MM.1S (cell line): Measurements from ENCODE around the gene TERT.

Experiments
- DNase-seq: peaks from one replicate; pipeline ENCODE4 v3.0.0-alpha.2; 2015
- H2AFZ ChIP-seq: fragments of 300-600 bp; sonication (generic); 2 replicates; pipeline ENCODE4 v1.6.0; 2016; ENCODE audit warnings: antibody characterized with exemption, low read length
- H3F3A ChIP-seq: fragments of 300-600 bp; sonication (generic); 2 replicates; pipeline ENCODE4 v1.6.1; 2016; ENCODE audit warnings: mild to moderate bottlenecking, antibody characterized with exemption, low read length, moderate library complexity, mixed read lengths; ENCODE audit not compliant: insufficient read depth
- H3K27ac ChIP-seq: fragments of 300-600 bp; sonication (generic); 2 replicates; pipeline ENCODE4 v1.5.1; 2016; ENCODE audit warnings: mild to moderate bottlenecking, low read length
- H3K27me3 ChIP-seq: fragments of 300-600 bp; sonication (generic); replicated peaks from 2 replicates; pipeline ENCODE4 v1.6.0; 2016; ENCODE audit warnings: low read length; ENCODE audit not compliant: insufficient read depth
- H3K36me3 ChIP-seq: fragments of 300-600 bp; sonication (generic); replicated peaks from 2 replicates; pipeline ENCODE4 v1.6.1; 2016; ENCODE audit warnings: mild to moderate bottlenecking, low read length, mixed read lengths; ENCODE audit not compliant: insufficient read depth
- H3K4me1 ChIP-seq: fragments of 300-600 bp; sonication (generic); 2 replicates; pipeline ENCODE4 v1.6.1; 2016; ENCODE audit warnings: low read length, mixed read lengths
- H3K4me2 ChIP-seq: fragments of 300-600 bp; sonication (generic); 2 replicates; pipeline ENCODE4 v1.6.0; 2016; ENCODE audit warnings: low read depth, low read length
- H3K4me3 ChIP-seq: fragments of 300-600 bp; sonication (generic); 2 replicates; pipeline ENCODE4 v1.5.1; 2016; ENCODE audit warnings: low read length, mixed read lengths
- H3K79me2 ChIP-seq: fragments of 300-600 bp; sonication (generic); 2 replicates; pipeline ENCODE4 v1.6.1; 2016; ENCODE audit warnings: mixed run types, low read length, mixed read lengths
- H3K9ac ChIP-seq: fragments of 300-600 bp; sonication (generic); 2 replicates; pipeline ENCODE4 v1.6.1; 2016; ENCODE audit warnings: low read length, mixed read lengths
- H3K9me2 ChIP-seq: fragments of 300-600 bp; sonication (generic); replicated peaks from 2 replicates; pipeline ENCODE4 v1.6.1; 2016; ENCODE audit warnings: mild to moderate bottlenecking, low read length, mixed read lengths; ENCODE audit not compliant: insufficient read depth
- H3K9me3 ChIP-seq: fragments of 300-600 bp; sonication (generic); replicated peaks from 2 replicates; pipeline ENCODE4 v1.6.1; 2016; ENCODE audit warnings: mild to moderate bottlenecking, low read length, mixed read lengths; ENCODE audit not compliant: insufficient read depth
- H4K20me1 ChIP-seq: fragments of 300-600 bp; sonication (generic); 2 replicates; pipeline ENCODE4 v1.6.1; 2016; ENCODE audit warnings: mild to moderate bottlenecking, low read length, moderate library complexity, mixed read lengths; ENCODE audit not compliant: insufficient read depth
- EZH2 ChIP-seq: fragments of 300-600 bp; sonication (generic); optimal IDR thresholded peaks from 2 replicates; pipeline ENCODE3; 2017; ENCODE audit warnings: low read depth, mild to moderate bottlenecking, antibody characterized with exemption, low read length, mixed read lengths
- EZH2phosphoT487 ChIP-seq: fragments of 300-600 bp; sonication (generic); IDR thresholded peaks from 2 replicates; pipeline ENCODE4 v1.6.1; 2018; ENCODE audit warnings: antibody characterized with exemption, low read length
- TF ChIP-seq, protein P1 (sequence below): fragments of 300-600 bp; sonication (generic); IDR thresholded peaks from 2 replicates; pipeline ENCODE4 v1.5.1; 2016; ENCODE audit warnings: antibody characterized with exemption, low read length, mixed read lengths

The TERT gene

DNA sequence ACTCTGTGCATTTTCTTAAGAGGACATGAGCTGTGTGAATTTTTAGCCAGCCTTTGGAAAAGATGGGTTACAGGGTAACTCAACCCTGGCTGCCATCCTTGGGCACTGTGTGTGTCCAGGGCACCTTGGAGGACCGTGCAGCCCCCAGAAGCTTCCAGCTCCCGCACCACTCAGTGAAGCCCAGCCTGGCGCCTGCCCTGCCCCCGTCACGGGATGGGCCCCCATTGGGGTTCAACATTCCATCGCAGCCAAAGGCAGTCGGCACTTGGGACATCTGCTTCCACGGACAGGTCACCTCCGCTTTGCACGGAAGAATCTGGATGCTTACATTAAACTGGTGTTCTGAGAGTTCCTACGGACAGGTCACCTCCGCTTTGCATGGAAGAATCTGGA is 71.6 kb downstream of the TERT start:
- no peak overlapping the region for H3K4me2 ChIP-seq
- H3K27ac ChIP-seq = no peak overlapping the region
- H4K20me1 ChIP-seq = no peaks in the 10 kb centered on the region
- no peak for DNase-seq
- H3K36me3 ChIP-seq = no peaks in the 10 kb centered on the region
- no peak overlapping the region for H3K4me3 ChIP-seq
- TF ChIP-seq, protein P1, sequence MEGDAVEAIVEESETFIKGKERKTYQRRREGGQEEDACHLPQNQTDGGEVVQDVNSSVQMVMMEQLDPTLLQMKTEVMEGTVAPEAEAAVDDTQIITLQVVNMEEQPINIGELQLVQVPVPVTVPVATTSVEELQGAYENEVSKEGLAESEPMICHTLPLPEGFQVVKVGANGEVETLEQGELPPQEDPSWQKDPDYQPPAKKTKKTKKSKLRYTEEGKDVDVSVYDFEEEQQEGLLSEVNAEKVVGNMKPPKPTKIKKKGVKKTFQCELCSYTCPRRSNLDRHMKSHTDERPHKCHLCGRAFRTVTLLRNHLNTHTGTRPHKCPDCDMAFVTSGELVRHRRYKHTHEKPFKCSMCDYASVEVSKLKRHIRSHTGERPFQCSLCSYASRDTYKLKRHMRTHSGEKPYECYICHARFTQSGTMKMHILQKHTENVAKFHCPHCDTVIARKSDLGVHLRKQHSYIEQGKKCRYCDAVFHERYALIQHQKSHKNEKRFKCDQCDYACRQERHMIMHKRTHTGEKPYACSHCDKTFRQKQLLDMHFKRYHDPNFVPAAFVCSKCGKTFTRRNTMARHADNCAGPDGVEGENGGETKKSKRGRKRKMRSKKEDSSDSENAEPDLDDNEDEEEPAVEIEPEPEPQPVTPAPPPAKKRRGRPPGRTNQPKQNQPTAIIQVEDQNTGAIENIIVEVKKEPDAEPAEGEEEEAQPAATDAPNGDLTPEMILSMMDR = no peak
- TF ChIP-seq EZH2phosphoT487 (no peak), EZH2 (no peak)
- H3K4me1 ChIP-seq = no peaks in the 10 kb centered on the region
- H2AFZ ChIP-seq = no peak overlapping the region
- no peaks in the 10 kb centered on the region for H3F3A ChIP-seq
- H3K9ac ChIP-seq = no peak overlapping the region
- peaks cover 6% of the 10 kb centered on the region; the same call in 1 of the 2 replicates for H3K27me3 ChIP-seq
- H3K9me3 ChIP-seq = no peaks in the 10 kb centered on the region
- no peaks in the 10 kb centered on the region for H3K79me2 ChIP-seq
- no peaks in the 10 kb centered on the region for H3K9me2 ChIP-seq

DNA sequence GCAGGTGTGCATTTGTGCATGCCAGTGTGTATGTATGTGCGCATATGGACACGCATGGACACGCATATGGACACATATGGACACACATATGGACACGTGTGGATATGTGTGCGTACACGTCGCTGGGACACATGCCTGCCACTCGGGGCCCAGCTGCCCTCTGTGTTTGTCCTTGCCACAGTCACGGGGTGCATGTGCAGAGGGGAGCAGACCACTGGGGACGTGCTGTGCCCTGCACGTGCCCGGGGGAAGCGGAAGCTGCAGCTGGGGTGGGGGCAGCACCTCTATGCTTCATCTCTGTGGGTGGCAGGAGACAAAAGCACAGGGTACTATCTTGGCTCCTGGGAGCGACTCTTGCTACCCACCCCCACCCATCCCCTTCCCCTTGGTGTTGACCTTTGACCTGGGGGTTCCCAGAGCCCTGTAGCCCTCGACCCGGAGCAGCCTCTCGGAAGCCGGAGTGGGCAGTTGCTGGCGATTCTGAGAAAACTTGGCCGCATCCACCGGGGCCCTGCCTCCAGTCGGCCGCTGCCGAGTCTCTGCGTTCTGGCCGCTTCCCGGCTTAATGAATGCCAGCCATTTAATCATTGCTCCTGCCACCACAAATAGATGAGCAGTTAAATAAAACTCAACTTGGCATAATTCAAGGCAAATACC is 72.1 kb downstream of the TERT start:
- H3F3A ChIP-seq = no peaks in the 10 kb centered on the region
- no peak overlapping the region for H3K27ac ChIP-seq
- H3K4me2 ChIP-seq = no peak overlapping the region
- no peak overlapping the region for H3K9ac ChIP-seq
- no peaks in the 10 kb centered on the region for H3K9me3 ChIP-seq
- H3K27me3 ChIP-seq = peaks cover 8% of the 10 kb centered on the region; the same call in 1 of the 2 replicates
- TF ChIP-seq, protein P1 = no peak
- no peak for TF ChIP-seq EZH2
- no peak for TF ChIP-seq EZH2phosphoT487
- H4K20me1 ChIP-seq = no peaks in the 10 kb centered on the region
- H3K4me1 ChIP-seq = no peaks in the 10 kb centered on the region
- no peaks in the 10 kb centered on the region for H3K79me2 ChIP-seq
- H3K4me3 ChIP-seq = no peak overlapping the region
- no peaks in the 10 kb centered on the region for H3K9me2 ChIP-seq
- H2AFZ ChIP-seq = no peak overlapping the region
- DNase-seq = no peak
- H3K36me3 ChIP-seq = no peaks in the 10 kb centered on the region

DNA sequence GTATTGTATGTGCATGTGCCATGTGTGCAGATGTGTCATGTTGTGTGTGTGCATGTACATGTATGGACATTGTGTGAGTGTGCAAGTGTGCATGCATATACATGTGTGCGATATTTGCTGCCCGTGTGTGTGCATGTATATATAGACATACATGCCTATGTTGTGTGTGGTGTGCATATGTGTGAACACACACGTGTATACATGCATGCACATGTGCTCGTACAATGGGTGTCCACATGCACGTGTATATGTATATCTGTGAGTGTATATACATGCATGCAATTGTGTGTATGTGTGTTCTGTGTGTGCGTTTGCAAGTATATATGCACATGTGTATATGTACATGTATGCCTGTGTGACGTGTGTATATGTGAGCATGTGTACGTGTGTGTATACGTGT is 72.7 kb downstream of the TERT start:
- Histone ChIP-seq H3K4me2 (no peak overlapping the region), H3K9me3 (no peaks in the 10 kb centered on the region), H3F3A (no peaks in the 10 kb centered on the region), H3K4me3 (no peak overlapping the region), H3K36me3 (no peaks in the 10 kb centered on the region), H3K9me2 (no peaks in the 10 kb centered on the region), H3K27me3 (peaks cover 8% of the 10 kb centered on the region; the same call in 1 of the 2 replicates), H2AFZ (no peak overlapping the region), H3K4me1 (no peaks in the 10 kb centered on the region), H3K79me2 (no peaks in the 10 kb centered on the region), H3K27ac (no peak overlapping the region), H4K20me1 (no peaks in the 10 kb centered on the region), H3K9ac (no peak overlapping the region)
- TF ChIP-seq, protein P1 = no peak
- TF ChIP-seq EZH2phosphoT487 (no peak), EZH2 (no peak)
- DNase-seq = no peak
